CD4-positive, alpha-beta T cell treated with Interleukin-15 for 4 hours (primary cell): ENCODE results near the gene KIAA1549.
"Not testable (repeated sequence)": the region's sequence is repeated elsewhere in the genome, so short reads cannot be mapped to it uniquely, and the experiment has no call there.

Experiments used
- DNase-seq: peaks from one replicate; pipeline ENCODE4 v3.0.0-alpha.2; 2020; ENCODE audit warnings: low spot score

KIAA1549 gene

DNA sequence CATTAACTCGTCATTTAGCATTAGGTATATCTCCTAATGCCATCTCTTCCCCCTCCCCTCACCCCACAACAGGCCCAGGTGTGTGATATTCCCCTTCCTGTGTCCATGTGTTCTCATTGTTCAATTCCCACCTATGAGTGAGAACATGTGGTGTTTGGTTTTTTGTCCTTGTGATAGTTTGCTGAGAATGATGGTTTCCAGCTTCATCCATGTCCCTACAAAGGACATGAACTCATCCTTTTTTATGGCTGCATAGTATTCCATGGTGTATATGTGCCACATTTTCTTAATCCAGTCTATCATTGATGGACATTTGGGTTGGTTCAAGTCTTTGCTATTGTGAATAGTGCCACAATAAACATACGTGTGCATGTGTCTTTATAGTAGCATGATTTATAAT lies 169.9 kb downstream of the KIAA1549 start:
- not testable (repeated sequence) for DNase-seq

DNA sequence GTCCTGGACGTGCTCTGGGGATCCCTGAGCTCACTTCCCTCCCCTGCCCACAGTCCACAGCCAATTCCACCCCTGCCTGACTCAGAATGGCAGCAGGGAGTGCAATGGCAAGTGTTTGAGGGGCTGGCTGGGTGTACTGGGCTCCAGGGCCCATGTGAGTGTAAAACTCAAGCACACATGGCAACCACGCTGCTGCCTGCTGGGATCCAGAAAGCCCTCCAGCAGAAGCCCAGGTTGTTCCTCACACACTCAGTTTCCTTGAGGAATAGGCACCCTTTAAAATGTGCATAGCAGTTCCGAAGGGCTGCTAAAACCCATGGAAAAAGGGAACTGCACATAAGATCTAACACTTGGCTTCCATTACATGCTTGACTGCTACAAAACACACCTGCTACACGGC lies 171.8 kb downstream of the KIAA1549 start:
- DNase-seq = no peak

DNA sequence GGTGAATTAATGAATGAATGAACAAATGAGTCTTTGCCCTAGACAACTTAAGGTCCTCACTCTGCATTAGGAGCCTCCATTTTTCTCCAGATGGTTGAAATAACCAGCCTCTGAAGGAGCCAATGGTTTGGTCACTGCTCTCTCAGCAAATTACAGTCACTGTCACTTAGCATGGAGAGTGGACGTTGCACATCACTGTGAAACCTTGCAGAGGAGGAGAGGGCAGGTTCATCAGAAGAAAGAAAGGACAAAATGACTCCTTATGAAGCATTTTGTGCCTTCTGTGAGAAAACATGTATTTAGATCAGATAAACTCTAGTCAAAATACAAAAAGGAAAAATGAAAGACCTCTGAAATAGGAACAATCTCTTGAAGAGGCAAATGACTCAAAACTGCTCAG lies 176.6 kb downstream of the KIAA1549 start:
- DNase-seq = no peak

DNA sequence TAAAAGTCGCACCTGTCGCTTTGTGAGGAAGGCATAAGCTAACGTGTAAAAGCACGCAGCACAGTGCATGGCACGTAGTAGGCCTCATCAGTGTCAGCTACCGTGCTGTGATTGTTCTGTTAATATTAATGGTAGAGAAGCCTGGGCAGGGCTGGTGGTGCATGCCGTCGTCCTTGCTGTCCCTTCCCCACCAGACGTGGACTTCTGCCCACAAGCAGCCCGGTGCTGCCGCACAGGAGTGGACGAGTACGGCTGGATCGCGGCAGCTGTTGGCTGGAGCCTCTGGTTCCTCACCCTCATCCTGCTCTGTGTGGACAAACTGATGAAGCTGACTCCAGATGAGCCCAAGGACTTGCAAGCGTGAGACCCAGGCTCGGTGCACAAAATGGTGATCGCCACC lies 178.5 kb downstream of the KIAA1549 start:
- DNase-seq = no peak

DNA sequence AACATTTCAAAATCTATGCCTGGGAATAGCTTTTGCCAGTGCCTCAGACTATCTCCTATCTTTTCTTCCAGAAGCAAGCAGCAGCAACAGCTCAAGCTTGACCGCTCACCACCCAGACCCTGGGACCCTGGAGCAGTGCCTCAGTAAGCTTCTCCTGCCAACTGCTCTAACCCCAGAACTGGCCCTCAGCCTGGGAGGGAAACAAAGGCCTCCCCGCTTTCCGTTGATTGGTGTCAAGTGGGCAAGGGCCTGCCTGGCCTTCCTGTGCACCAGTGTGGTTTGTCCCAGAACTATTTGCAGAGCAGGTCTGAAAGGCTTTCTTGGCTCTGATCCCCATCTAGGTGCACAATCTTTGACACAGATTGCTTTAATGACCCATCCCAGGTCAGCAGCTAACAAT lies 179.9 kb downstream of the KIAA1549 start:
- no peak for DNase-seq

DNA sequence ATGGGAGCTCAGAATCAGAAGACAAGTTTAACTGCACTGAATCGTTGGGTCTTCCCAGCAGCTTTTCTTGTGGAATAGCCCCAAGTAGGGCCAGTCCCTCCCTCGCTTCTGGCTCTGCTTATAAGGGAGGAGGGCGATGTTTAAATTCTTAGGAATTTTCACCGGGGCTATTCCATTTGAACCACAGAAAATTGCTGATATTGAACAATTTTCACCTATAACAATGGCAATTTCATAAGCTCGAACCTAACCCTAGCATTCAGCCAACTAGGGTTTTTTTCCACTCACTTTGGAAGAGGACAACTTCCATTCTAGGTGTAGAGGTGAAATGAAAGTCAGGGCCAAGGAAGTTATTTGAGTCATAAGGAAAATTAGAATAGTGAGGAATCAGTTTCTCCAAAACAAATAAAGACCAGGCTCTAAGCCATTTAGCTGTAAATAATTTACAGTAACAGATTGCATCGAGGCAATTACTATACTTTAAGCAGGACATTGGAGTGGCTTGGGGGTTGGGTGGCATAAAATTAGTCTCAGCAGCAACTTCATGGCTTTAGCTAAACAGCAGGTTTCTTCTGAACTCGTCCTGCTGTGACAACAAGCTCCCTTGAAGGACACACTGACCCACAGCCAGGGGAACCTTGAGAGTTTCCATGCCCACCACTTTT lies 181.7 kb downstream of the KIAA1549 start:
- DNase-seq = no peak

DNA sequence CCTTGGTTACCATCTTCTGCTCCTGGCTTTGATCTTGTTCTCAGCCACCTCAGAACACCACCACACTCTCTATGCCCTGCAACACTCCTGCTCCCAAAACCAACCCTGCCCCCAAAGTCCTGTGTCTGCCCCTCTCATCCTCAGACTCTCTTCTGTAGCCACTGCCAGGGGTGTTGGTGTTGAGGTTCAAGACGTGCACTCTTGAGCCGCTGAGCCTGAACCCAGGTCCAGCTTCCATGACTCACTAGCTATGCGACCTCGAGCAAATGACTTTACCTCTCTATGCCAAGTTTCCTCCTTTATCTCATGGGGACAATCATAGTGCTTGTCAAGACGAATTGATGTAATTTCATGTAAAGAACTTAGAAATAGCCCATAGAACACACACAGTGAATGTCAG lies 182.4 kb downstream of the KIAA1549 start:
- no peak for DNase-seq

DNA sequence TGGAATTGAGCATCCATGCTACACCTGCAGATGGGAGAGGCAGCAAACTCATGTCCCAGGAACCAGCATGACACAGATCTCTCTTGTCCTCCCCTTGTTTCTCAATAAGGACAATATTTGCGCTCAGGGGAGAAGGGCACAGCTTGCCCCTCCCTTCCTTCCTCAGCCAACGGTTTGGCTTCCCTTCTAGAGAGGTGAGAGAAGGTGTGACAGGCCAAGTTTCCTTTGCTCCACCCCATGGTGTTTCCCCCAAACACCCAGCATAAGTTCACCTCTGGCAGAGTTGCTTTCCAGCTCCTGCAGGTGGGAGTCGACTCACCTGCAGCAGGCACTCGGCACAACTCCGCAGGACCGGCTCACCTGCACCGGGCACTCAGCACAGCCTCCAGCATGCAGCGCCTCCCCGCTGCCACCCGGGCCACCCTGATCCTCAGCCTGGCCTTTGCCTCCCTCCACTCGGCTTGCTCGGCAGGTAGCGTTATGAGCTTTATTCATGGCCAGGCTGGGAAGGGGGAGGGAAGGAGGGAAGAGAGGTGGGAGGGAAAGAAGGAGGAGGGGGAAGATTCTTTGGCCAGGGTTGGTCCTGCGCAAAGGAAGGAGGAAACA lies 183.4 kb downstream of the KIAA1549 start, which contains the start of the genes ATP6V0A4 and TMEM213:
TSS of gene ATP6V0A4 (minus strand) at position 482 of the 606 bp plus-strand sequence. CDS start 26,949 bp downstream, outside the sequence.
TSS of gene TMEM213 (plus strand) at position 280 of the 606 bp plus-strand sequence. CDS start at position 391, 111 bp downstream.
- DNase-seq = no peak

DNA sequence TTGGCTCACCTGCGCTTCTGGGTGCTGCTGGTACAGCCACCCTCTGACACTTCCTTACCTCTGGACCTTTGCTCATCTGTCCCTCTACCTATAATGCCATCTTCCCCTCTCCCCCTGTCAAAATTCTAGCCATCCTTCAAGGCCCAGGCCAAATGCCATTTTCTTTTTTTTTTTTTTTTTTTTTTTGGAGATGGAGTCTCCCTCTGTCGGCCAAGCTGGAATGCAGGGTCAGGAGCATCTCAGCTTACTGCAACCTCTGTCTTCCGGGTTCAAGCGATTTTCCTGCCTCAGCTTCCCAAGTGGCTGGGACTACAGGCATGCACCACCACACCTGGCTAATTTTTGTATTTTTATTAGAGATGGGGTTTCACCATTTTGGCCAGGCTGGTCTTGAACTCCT lies 184.1 kb downstream of the KIAA1549 start:
- not testable (repeated sequence) for DNase-seq

DNA sequence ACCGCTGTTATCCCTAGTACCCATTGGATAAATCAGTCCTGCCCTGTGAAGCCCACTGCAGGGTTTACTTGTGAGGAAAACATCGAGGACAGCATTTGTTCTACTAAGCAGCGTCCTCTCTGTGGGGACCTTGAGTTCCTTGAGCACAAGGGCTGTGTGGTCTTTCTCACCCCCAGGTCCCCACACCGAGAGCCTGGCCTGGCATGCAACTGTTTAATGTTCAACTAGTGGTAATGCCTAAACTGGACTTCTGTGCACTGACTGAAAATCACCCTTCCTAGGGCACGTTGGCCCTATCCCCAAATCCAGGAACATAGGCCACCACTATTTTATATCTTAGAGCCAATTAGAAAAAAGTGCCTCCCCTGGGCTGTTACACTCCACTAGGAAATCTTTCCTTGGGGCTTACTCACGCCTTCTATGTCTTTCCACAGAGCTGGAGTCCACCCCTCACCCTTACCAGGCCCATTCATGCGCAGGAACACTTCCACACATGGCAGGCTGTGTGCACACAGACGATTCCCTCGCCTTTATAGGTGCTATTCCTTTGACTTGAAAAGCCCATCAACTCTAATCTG lies 185.1 kb downstream of the KIAA1549 start:
- no peak for DNase-seq

DNA sequence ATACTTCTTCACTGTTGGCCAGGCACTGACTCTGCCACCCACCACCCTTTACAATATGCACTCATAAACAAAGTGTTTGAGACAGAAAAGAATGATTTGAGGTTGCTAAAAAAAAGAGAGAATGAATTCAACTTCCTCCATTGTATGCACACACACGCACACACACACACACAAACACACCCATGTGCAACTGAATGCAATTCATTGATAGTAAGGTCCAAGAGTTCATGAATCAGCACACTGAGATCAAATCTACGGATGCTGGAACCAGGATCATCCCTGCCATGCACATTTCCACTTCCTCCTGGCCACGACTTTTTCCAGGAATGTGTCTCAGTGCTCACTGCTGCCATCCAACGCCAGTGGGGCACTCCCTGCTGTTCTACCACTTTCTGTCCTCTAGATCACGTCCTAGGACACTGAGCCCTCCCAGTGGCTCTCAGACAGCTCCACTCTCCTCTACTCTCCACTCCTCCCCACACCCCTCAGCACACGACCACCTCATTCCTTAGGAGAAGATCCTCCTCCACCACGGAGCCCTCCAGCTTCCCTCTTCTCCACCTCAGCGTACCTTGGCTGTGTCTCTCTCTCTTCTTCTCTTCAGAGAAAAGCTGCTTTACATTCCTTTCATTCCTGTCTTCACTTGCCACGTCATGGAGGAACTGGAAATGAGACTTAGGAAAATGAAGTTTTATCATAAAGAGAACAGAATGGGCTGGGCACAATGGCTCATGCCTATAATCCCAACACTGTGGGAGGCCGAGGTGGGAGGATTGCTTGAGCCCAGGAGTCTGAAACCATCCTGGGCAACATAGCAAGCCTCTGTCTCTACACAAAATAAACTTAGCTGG lies 195.4 kb downstream of the KIAA1549 start:
- DNase-seq = no peak

DNA sequence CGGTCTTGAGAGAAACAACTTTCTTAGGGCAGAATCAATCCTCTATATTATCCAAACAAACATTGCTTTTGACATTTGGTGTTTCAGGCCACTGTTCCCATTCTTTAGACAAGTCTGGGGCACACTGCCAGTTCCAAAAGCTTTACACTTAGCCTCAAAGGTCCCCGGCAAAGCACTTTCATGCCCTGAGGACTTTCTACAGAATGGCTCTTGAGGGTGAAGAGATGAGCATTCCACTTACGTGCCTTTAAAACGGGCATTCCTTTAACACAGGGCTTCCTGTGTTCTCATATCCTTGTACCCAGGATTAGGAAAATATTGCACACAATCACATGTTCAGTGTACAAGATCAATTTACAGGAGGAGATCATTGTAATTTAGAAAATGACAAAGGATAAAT lies 196.5 kb downstream of the KIAA1549 start:
- no peak for DNase-seq
